MCF 10A (cell line): ENCODE results near the gene TPST1. TPM values are rescaled to one million over a fixed set of nuclear protein-coding genes. Genes with fewer than 3 reads are reported as not detected.

ENCODE experiments used
- BruUV-seq: library from RNA; stranded (reverse); fragments of 400-500 nt; replicated peaks from 2 replicates; lab custom pipeline; 2021; lab: Mats Ljungman, UMichigan
- CTCF ChIA-PET: fragments of 300-600 bp; sonication (Branson Sonifier 250); formaldehyde crosslinking; extraction: SDS; loops from one replicate; lab custom pipeline; 2021; ENCODE audit warnings: antibody characterized with exemption, inconsistent platforms; lab: Yijun Ruan, JAX
- POLR2A ChIA-PET: fragments of 300-600, 350-650 bp; sonication (Branson Sonifier 250); formaldehyde crosslinking; extraction: SDS; loops from one replicate; lab custom pipeline; 2020; ENCODE audit warnings: antibody characterized with exemption, inconsistent platforms; lab: Yijun Ruan, JAX
- DNase-seq: peaks from one replicate; pipeline ENCODE4 v3.0.0-alpha.2; 2018; ENCODE audit not compliant: unreplicated experiment
- H3K27ac Mint-ChIP-seq: one replicate; pipeline ENCODE4 v1.8.0; 2022; ENCODE audit warnings: mild to moderate bottlenecking, low read depth, mixed read lengths; ENCODE audit not compliant: unreplicated experiment
- H3K27me3 Mint-ChIP-seq: one replicate; pipeline ENCODE4 v1.8.0; 2022; ENCODE audit warnings: mixed read lengths; ENCODE audit not compliant: insufficient read depth, unreplicated experiment
- H3K36me3 Mint-ChIP-seq: one replicate; pipeline ENCODE4 v1.8.0; 2022; ENCODE audit warnings: mild to moderate bottlenecking, moderate library complexity, mixed read lengths; ENCODE audit not compliant: insufficient read depth, unreplicated experiment
- H3K4me1 Mint-ChIP-seq: one replicate; pipeline ENCODE4 v1.8.0; 2022; ENCODE audit warnings: mixed read lengths; ENCODE audit not compliant: insufficient read depth, unreplicated experiment
- H3K4me3 Mint-ChIP-seq: one replicate; pipeline ENCODE4 v1.8.0; 2022; ENCODE audit warnings: mild to moderate bottlenecking, moderate library complexity, mixed read lengths; ENCODE audit not compliant: unreplicated experiment
- H3K9me3 Mint-ChIP-seq: one replicate; pipeline ENCODE4 v1.8.0; 2022; ENCODE audit warnings: mixed read lengths; ENCODE audit not compliant: unreplicated experiment
- intact Hi-C: fragments of 100-400 bp; cut with micrococcal nuclease; formaldehyde crosslinking; loops from 2 replicates; pipeline ENCODE4 v1.14.1; 2022
- total RNA-seq: library from RNA; stranded (reverse); gene quantifications from 2 replicates; pipeline ENCODE4 v1.2.3, GENCODE V29; 2022
- TF ChIP-seq, protein P1 (sequence below): fragments of 200-600 bp; IDR thresholded peaks from one replicate; pipeline ENCODE4 v1.8.0; 2022; ENCODE audit warnings: antibody characterized with exemption, mild to moderate bottlenecking; ENCODE audit not compliant: unreplicated experiment

Gene TPST1
- total RNA-seq, 1 experiment from 2014 or later: 3.2 TPM

DNA sequence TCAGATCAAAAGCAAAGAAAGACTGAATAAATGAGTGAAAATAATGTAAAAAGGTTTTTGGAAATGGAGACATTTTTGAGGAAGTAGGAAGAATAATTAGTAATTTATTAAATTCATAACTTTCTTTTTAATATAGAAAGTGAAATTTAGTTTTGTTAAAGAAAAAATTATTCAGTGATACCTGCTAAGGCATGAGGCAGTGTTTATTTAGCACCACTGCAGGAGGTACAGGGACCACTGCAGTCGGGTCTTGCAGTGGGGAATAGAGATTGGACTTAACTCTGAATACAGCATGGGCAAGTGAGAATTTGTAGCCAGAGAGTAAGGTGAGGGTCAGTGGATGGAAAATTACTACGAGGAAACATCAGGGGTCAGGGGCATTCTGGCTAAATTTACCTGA, 39.9 kb downstream of the TPST1 start:
- Mint-ChIP-seq H3K4me3 (no peak overlapping the region), H3K36me3 (no peaks in the 10 kb centered on the region), H3K9me3 (no peaks in the 10 kb centered on the region), H3K27me3 (no peaks in the 10 kb centered on the region), H3K4me1 (peaks cover 8% of the 10 kb centered on the region), H3K27ac (no peak overlapping the region)
- ChIA-PET POLR2A (interaction anchor here (0.6 kb wide), 1 partner anchor 134 kb away, joined by 3 read pairs; no protein-coding TSS in a partner anchor), CTCF (no interaction called here)
- no TSS peak for BruUV-seq
- no peak for DNase-seq
- intact Hi-C loops: no loop called here
- TF ChIP-seq, protein P1, sequence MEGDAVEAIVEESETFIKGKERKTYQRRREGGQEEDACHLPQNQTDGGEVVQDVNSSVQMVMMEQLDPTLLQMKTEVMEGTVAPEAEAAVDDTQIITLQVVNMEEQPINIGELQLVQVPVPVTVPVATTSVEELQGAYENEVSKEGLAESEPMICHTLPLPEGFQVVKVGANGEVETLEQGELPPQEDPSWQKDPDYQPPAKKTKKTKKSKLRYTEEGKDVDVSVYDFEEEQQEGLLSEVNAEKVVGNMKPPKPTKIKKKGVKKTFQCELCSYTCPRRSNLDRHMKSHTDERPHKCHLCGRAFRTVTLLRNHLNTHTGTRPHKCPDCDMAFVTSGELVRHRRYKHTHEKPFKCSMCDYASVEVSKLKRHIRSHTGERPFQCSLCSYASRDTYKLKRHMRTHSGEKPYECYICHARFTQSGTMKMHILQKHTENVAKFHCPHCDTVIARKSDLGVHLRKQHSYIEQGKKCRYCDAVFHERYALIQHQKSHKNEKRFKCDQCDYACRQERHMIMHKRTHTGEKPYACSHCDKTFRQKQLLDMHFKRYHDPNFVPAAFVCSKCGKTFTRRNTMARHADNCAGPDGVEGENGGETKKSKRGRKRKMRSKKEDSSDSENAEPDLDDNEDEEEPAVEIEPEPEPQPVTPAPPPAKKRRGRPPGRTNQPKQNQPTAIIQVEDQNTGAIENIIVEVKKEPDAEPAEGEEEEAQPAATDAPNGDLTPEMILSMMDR: no peak

DNA sequence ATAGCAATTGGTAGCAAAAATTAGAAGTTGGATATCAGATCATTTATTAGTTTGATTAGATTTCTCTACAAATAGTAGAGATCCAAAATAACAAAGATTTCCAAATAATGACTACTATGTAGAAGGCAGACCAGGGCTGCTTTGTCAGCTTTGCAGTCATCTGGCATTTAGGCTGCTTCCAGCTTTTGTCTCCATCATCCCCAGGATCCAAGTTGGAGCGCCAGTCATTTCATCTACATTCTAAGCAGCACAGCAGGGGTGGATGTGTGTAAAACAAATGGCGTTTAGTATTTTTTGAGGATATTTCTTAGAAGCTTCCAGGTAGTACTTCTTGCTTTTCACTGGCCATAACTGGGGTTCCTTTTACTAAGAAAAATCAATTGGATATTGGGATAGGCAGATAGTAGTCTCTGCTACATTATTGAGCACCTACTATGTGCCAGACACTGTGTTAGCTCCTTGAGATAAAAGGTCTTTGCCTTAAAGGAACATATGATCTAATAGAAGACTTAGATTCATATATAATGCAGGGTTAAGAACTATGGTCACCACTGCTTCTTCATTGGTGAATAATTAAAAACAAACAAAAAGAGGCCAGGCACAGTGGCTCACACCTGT, 41.5 kb downstream of the TPST1 start:
- H3K9me3 Mint-ChIP-seq: no peaks in the 10 kb centered on the region
- no peaks in the 10 kb centered on the region for H3K36me3 Mint-ChIP-seq
- CTCF ChIA-PET: interaction anchor here (0.7 kb wide), 2 partner anchors 12 to 237 kb away, joined by 3 to 4 read pairs; no protein-coding TSS in a partner anchor
- H3K27me3 Mint-ChIP-seq: no peaks in the 10 kb centered on the region
- no peak overlapping the region for H3K4me3 Mint-ChIP-seq
- intact Hi-C loops: no loop called here
- DNase-seq: no peak
- POLR2A ChIA-PET: interaction anchor here (1.1 kb wide), 1 partner anchor 19 kb away, joined by 3 read pairs; no protein-coding TSS in a partner anchor
- H3K4me1 Mint-ChIP-seq: peaks cover 14% of the 10 kb centered on the region
- H3K27ac Mint-ChIP-seq: no peak overlapping the region
- TF ChIP-seq, protein P1: no peak
- no TSS peak for BruUV-seq

DNA sequence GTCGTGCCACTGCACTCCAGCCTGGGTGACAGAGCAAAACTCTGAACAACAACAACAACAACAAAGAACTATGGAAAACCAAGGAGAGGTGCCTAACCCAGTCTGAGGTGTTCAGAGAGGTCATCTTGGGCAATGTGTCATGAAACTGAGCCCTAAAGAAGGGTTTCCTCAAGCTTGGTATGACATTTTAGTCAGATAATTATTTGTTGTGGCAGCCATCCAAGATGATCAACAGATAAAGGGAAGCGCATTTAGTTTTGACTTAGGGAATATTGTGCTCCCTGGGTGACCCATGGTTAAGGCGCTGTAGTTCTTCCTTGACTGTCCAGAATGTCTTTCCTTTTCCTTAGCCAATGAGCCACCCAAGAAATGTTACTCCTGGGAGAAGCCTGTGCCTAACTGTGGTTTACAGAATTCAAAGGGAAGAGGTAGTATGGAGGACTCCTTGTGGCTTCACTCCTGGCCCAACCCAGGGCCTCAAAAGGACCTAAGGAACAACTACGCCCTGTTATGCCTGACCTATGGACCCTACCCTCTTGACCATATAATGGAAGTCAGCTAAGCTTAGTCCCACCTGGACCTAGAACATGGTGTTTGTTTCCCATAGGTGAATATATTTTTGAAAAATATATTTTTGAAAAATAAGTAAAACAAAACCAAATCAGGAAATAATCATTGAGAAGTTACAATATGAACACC, 42.4 kb downstream of the TPST1 start:
- TF ChIP-seq, protein P1: no peak
- ChIA-PET CTCF (no interaction called here), POLR2A (interaction anchor here (1.1 kb wide), 1 partner anchor 18 kb away, joined by 3 read pairs; no protein-coding TSS in a partner anchor)
- H3K4me1 Mint-ChIP-seq: peaks cover 14% of the 10 kb centered on the region
- intact Hi-C loops: no loop called here
- H3K27me3 Mint-ChIP-seq: no peaks in the 10 kb centered on the region
- no peak overlapping the region for H3K4me3 Mint-ChIP-seq
- peak; percentile 16 for DNase-seq
- no peaks in the 10 kb centered on the region for H3K9me3 Mint-ChIP-seq
- H3K27ac Mint-ChIP-seq: no peak overlapping the region
- no peaks in the 10 kb centered on the region for H3K36me3 Mint-ChIP-seq
- BruUV-seq: no TSS peak

DNA sequence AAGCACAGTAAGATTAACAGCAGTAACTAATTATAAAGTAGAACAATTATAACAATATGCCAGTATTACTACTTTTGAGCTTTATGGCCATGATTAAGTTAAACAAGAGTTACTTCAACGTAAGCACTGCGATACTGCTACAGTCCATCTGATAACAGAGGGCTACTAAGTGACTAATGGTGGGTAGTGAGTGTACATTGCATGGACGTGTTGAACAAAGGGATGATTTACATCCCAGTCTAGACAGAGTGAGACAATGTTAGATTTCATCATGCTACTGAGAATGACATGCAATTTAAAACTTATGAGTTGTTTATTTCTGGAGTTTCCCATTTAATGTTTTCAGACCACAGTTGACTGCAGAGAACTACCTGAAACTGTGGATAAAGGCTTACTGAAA, 45.6 kb downstream of the TPST1 start:
- Mint-ChIP-seq H3K27ac (no peak overlapping the region), H3K27me3 (no peaks in the 10 kb centered on the region), H3K36me3 (no peaks in the 10 kb centered on the region), H3K4me1 (peaks cover 19% of the 10 kb centered on the region), H3K4me3 (no peak overlapping the region), H3K9me3 (no peaks in the 10 kb centered on the region)
- intact Hi-C loops: no loop called here
- POLR2A ChIA-PET: interaction anchor here (1.4 kb wide), 1 partner anchor 14 kb away, joined by 3 read pairs; no protein-coding TSS in a partner anchor
- CTCF ChIA-PET: interaction anchor here (0.8 to 1.5 kb wide), 3 partner anchors 10 to 99 kb away, joined by 3 read pairs; no protein-coding TSS in a partner anchor
- peak; percentile 67 for DNase-seq
- BruUV-seq: no TSS peak
- TF ChIP-seq, protein P1: no peak
